H1 (cell line): ENCODE data around the gene SCYGR4. TPM values are rescaled to one million over a fixed set of nuclear protein-coding genes. Genes with fewer than 3 reads are reported as not detected.

Experiments
- CTCF ChIA-PET: fragments of 300-600 bp; sonication (Branson Sonifier 250); formaldehyde crosslinking; loops from one replicate; lab custom pipeline; 2021; ENCODE audit not compliant: partially characterized antibody; lab: Charles Lee
- POLR2A ChIA-PET: fragments of 300-600 bp; sonication (Branson Sonifier 250); formaldehyde crosslinking; loops from one replicate; lab custom pipeline; 2021; ENCODE audit warnings: inconsistent platforms; ENCODE audit not compliant: partially characterized antibody; lab: Charles Lee
- DNase-seq, 2 experiments: peaks; one replicate each; pipeline versions ENCODE4 v3.0.0 to v3.0.0-alpha.2; 2010 to 2022; ENCODE audit warnings: low spot score in 2 of 2, low read depth in 1 of 2, mixed read lengths in 1 of 2
- FAIRE-seq: peaks from 2 replicates; lab custom pipeline; 2011; peaks lifted over from hg19 to GRCh38; lab: Jason Lieb, UNC
- H2AFZ ChIP-seq: 2 replicates; pipeline ENCODE4 v1.8.1; 2012; ENCODE audit warnings: low read length, inconsistent platforms
- H2AK5ac ChIP-seq: 2 replicates; pipeline ENCODE4 v1.6.1; 2013; ENCODE audit warnings: low read depth, low read length
- H2BK120ac ChIP-seq: replicated peaks from 2 replicates; pipeline ENCODE3; 2013; ENCODE audit warnings: low read depth, low read length, inconsistent platforms
- H2BK12ac ChIP-seq: 2 replicates; pipeline ENCODE4 v1.6.1; 2013; ENCODE audit warnings: low read depth, low read length
- H2BK15ac ChIP-seq: 2 replicates; pipeline ENCODE4 v1.6.1; 2013; ENCODE audit warnings: low read length
- H2BK20ac ChIP-seq: 2 replicates; pipeline ENCODE4 v1.6.1; 2013; ENCODE audit warnings: low read length
- H2BK5ac ChIP-seq: 2 replicates; pipeline ENCODE4 v1.6.1; 2013; ENCODE audit warnings: low read depth, low read length
- H3K14ac ChIP-seq: 2 replicates; pipeline ENCODE4 v1.6.1; 2013; ENCODE audit warnings: inconsistent platforms; ENCODE audit not compliant: insufficient read length
- H3K18ac ChIP-seq: 2 replicates; pipeline ENCODE4 v1.6.1; 2013; ENCODE audit warnings: low read length; ENCODE audit errors: extremely low read depth
- H3K23ac ChIP-seq: 2 replicates; pipeline ENCODE4 v1.6.1; 2013; ENCODE audit warnings: inconsistent platforms; ENCODE audit not compliant: insufficient read length
- H3K23me2 ChIP-seq: 2 replicates; pipeline ENCODE4 v1.6.1; 2013; ENCODE audit warnings: low read depth, low read length
- H3K27ac ChIP-seq: 2 replicates; pipeline ENCODE4 v1.6.1; 2011; ENCODE audit warnings: low read depth, low read length, inconsistent platforms
- H3K27me3 ChIP-seq, 4 experiments: replicated peaks in 1 of 4; 1 replicate in 1 of 4; 2 replicates in 3 of 4; pipeline versions ENCODE4 v1.6.1 to v1.8.1; 2011 to 2013; ENCODE audit warnings: low read length in 3 of 4, mild to moderate bottlenecking in 3 of 4, inconsistent platforms in 2 of 4, mixed read lengths in 2 of 4, moderate library complexity in 1 of 4; ENCODE audit not compliant: control insufficient read depth in 3 of 4, insufficient read depth in 3 of 4; ENCODE audit errors: extremely low read depth in 1 of 4
- H3K36me3 ChIP-seq, 4 experiments: 2 replicates each; pipeline versions ENCODE4 v1.6.1 to v1.8.1; 2011 to 2013; ENCODE audit warnings: mild to moderate bottlenecking in 4 of 4, low read length in 3 of 4, moderate library complexity in 2 of 4, control low read depth in 1 of 4, inconsistent platforms in 1 of 4; ENCODE audit not compliant: insufficient read depth in 4 of 4, control insufficient read depth in 2 of 4
- H3K4ac ChIP-seq: replicated peaks from 2 replicates; pipeline ENCODE3; 2013; ENCODE audit warnings: low read length, low read depth, mixed read lengths, inconsistent platforms; ENCODE audit not compliant: insufficient read length
- H3K4me1 ChIP-seq, 4 experiments: replicated peaks in 1 of 4; 1 replicate in 1 of 4; 2 replicates in 3 of 4; pipeline versions ENCODE4 v1.6.1 to v1.8.1; 2011 to 2013; ENCODE audit warnings: low read length in 3 of 4, inconsistent platforms in 2 of 4, mixed read lengths in 1 of 4; ENCODE audit not compliant: insufficient read depth in 4 of 4, control insufficient read depth in 3 of 4
- H3K4me2 ChIP-seq, 2 experiments: 2 replicates each; pipeline versions ENCODE4 v1.6.1 to v1.8.1; 2011 to 2013; ENCODE audit warnings: low read depth in 2 of 2, low read length in 2 of 2, control low read depth in 1 of 2, inconsistent platforms in 1 of 2, mild to moderate bottlenecking in 1 of 2; ENCODE audit not compliant: insufficient read depth in 1 of 2
- H3K4me3 ChIP-seq, 4 experiments: fragments of 200-600, 300-600 bp in 1 of 4; sonication (generic), shearing (Covaris generic), sonication (Bioruptor Twin) in 1 of 4; 2 replicates each; pipeline versions ENCODE4 v1.5.1 to v1.8.1; 2011 to 2016; ENCODE audit warnings: low read length in 4 of 4, low read depth in 3 of 4, control low read depth in 2 of 4, inconsistent platforms in 2 of 4, mild to moderate bottlenecking in 2 of 4, mixed read lengths in 1 of 4, moderate library complexity in 1 of 4; ENCODE audit not compliant: insufficient read depth in 2 of 4; ENCODE audit errors: extremely low read depth in 1 of 4
- H3K56ac ChIP-seq: replicated peaks from 2 replicates; pipeline ENCODE3; 2013; ENCODE audit warnings: low read depth, mild to moderate bottlenecking, mixed read lengths, low read length, inconsistent platforms; ENCODE audit not compliant: insufficient read length
- H3K79me1 ChIP-seq: 2 replicates; pipeline ENCODE4 v1.6.1; 2013; ENCODE audit warnings: low read depth, low read length, control low read depth
- H3K79me2 ChIP-seq, 2 experiments: 2 replicates each; pipeline versions ENCODE4 v1.6.1 to v1.8.1; 2012 to 2013; ENCODE audit warnings: low read length in 2 of 2, mild to moderate bottlenecking in 2 of 2, inconsistent platforms in 1 of 2; ENCODE audit not compliant: insufficient read depth in 2 of 2, control insufficient read depth in 1 of 2
- H3K9ac ChIP-seq, 4 experiments: replicated peaks in 1 of 4; 1 replicate in 1 of 4; 2 replicates in 3 of 4; pipeline versions ENCODE4 v1.6.1 to v1.8.1; 2011 to 2013; ENCODE audit warnings: low read depth in 3 of 4, low read length in 3 of 4, control low read depth in 2 of 4, mild to moderate bottlenecking in 2 of 4, moderate library complexity in 2 of 4, inconsistent platforms in 1 of 4; ENCODE audit errors: extremely low read depth in 1 of 4
- H3K9me3 ChIP-seq, 2 experiments: 2 replicates each; pipeline versions ENCODE4 v1.6.1 to v1.8.1; 2012 to 2013; ENCODE audit warnings: mild to moderate bottlenecking in 2 of 2, moderate library complexity in 2 of 2, control low read depth in 1 of 2, inconsistent platforms in 1 of 2, low read depth in 1 of 2, low read length in 1 of 2, mixed read lengths in 1 of 2; ENCODE audit not compliant: insufficient read depth in 2 of 2
- H4K20me1 ChIP-seq, 2 experiments: replicated peaks in 1 of 2; 2 replicates each; pipeline versions ENCODE3 to v1.8.1; 2011 to 2013; ENCODE audit warnings: inconsistent platforms in 2 of 2, low read length in 2 of 2, mild to moderate bottlenecking in 1 of 2; ENCODE audit not compliant: insufficient read depth in 2 of 2, control insufficient read depth in 1 of 2
- H4K5ac ChIP-seq: 2 replicates; pipeline ENCODE4 v1.6.1; 2013; ENCODE audit warnings: low read length, low read depth, mixed read lengths, inconsistent platforms; ENCODE audit not compliant: insufficient read length
- H4K8ac ChIP-seq: 2 replicates; pipeline ENCODE4 v1.8.0; 2013; ENCODE audit warnings: mild to moderate bottlenecking, moderate library complexity, low read length, inconsistent platforms; ENCODE audit not compliant: insufficient read depth; ENCODE audit errors: extremely low read depth
- H4K91ac ChIP-seq: replicated peaks from 2 replicates; pipeline ENCODE3; 2013; ENCODE audit warnings: low read length, mixed read lengths, inconsistent platforms; ENCODE audit not compliant: insufficient read length
- ASH2L ChIP-seq: fragments of 200-600, 300-600 bp; sonication (generic); IDR thresholded peaks from one replicate; pipeline ENCODE4 v1.7.1; 2017; ENCODE audit warnings: low read length
- ATF2 ChIP-seq: IDR thresholded peaks from 2 replicates; pipeline ENCODE4 v1.6.1; 2012; ENCODE audit warnings: low read length, inconsistent platforms
- CBX5 ChIP-seq: fragments of 300-800, 300-1000 bp; sonication (generic); IDR thresholded peaks from 2 replicates; pipeline ENCODE4 v1.7.1; 2016; ENCODE audit warnings: antibody characterized with exemption, low read length, low read depth
- CTCF ChIP-seq, 3 experiments: IDR thresholded peaks; 1 replicate in 2 of 3; 2 replicates in 1 of 3; pipeline versions ENCODE4 v1.5.1 to v1.6.1; 2011; ENCODE audit warnings: low read length in 3 of 3, mild to moderate bottlenecking in 3 of 3, inconsistent platforms in 2 of 3, low read depth in 1 of 3, moderate library complexity in 1 of 3; ENCODE audit not compliant: insufficient read depth in 1 of 3; ENCODE audit errors: control extremely low read depth in 1 of 3
- NANOG ChIP-seq: IDR thresholded peaks from 2 replicates; pipeline ENCODE4 v1.6.1; 2011; ENCODE audit warnings: low read length, low read depth, mild to moderate bottlenecking, inconsistent platforms; ENCODE audit not compliant: insufficient read depth, poor library complexity, severe bottlenecking
- POLR2AphosphoS5 ChIP-seq: IDR thresholded peaks from 2 replicates; pipeline ENCODE4 v1.6.1; 2011; ENCODE audit warnings: low read depth, low read length
- POU5F1 ChIP-seq: IDR thresholded peaks from 2 replicates; pipeline ENCODE4 v1.6.1; 2011; ENCODE audit warnings: low read depth, mild to moderate bottlenecking, low read length, moderate library complexity
- SIRT6 ChIP-seq: IDR thresholded peaks from one replicate; pipeline ENCODE4 v1.7.1; 2012; ENCODE audit warnings: low read length, inconsistent platforms
- SP1 ChIP-seq: IDR thresholded peaks from 2 replicates; pipeline ENCODE4 v1.6.1; 2011; ENCODE audit warnings: low read depth, low read length
- TEAD4 ChIP-seq: IDR thresholded peaks from 2 replicates; pipeline ENCODE4 v1.6.1; 2012; ENCODE audit warnings: low read depth, low read length, inconsistent platforms, mixed read lengths
- WGBS, 2 experiments: shearing (Covaris generic) in 1 of 2; methylation state at CpG; one replicate each; pipeline versions ENCODE4 v1.1.6 to v1.1.7; 2013 to 2015; ENCODE audit warnings: low lambda C conversion rate in 2 of 2, mixed read lengths in 2 of 2, inconsistent platforms in 1 of 2, low coverage in 1 of 2, missing lambda C conversion rate in 1 of 2; ENCODE audit not compliant: insufficient replicate concordance in 2 of 2, insufficient coverage in 1 of 2, insufficient read length in 1 of 2; ENCODE audit errors: extremely low coverage in 1 of 2, missing lambda C conversion rate in 1 of 2; 5-methylcytosine and 5-hydroxymethylcytosine counted together
- polyA plus RNA-seq, 7 experiments: library from polyadenylated mRNA; depleted of rRNA in 3 of 7; stranded (reverse) in 5 of 7; unstranded in 2 of 7; fragments of >200 nt in 5 of 7; fragments of 200-250 nt in 2 of 7; gene quantifications; 1 replicate in 5 of 7; 2 replicates in 1 of 7; 4 replicates in 1 of 7; pipeline versions ENCODE4 v1.2.1 to v1.2.3, GENCODE V29; 2011 to 2013; ENCODE audit warnings: missing spikeins in 2 of 7, mixed read lengths in 2 of 7
- total RNA-seq: library from RNA; stranded (reverse); fragmentation: NEBNext Ultra II Directional; extraction: Animal tissue kit (Norgen Biotek cat#: 25700); gene quantifications from 2 replicates; pipeline ENCODE4 v1.2.1, GENCODE V29; 2021

The SCYGR4 gene
- total and polyA plus RNA-seq, 2 of the 8 experiments (the other 6 are each of a cell fraction or from before 2014, with no cell fraction given): not detected

GRCh38 chr2:227578642-227579041, 38.7 kb upstream of the SCYGR4 start:
- no peak overlapping the region for H3K14ac ChIP-seq
- no peaks in the 10 kb centered on the region for H3K79me1 ChIP-seq
- ChIA-PET POLR2A (interaction anchor here (0.9 kb wide), 1 partner anchor 73 kb away, joined by 3 read pairs; no protein-coding TSS in a partner anchor), CTCF (interaction anchor here (0.8 to 1.9 kb wide), 2 partner anchors 18 to 187 kb away, joined by 3 to 5 read pairs; no protein-coding TSS in a partner anchor)
- H2BK5ac ChIP-seq: no peak overlapping the region
- H3K4me3 ChIP-seq: no peak overlapping the region
- no peaks in the 10 kb centered on the region for H3K36me3 ChIP-seq
- no peak overlapping the region for H4K8ac ChIP-seq
- H3K79me2 ChIP-seq: no peaks in the 10 kb centered on the region
- no peak for DNase-seq
- no peaks in the 10 kb centered on the region; the same call in 1 of the 2 replicates for H3K23me2 ChIP-seq
- 77% methylated on average over 2 of the region's 2 CpGs; no CpG with 5 or more reads in 1 of the 2 experiments for WGBS, 2 experiments
- H3K23ac ChIP-seq: no peak overlapping the region
- no peak overlapping the region for H2BK20ac ChIP-seq
- no peak overlapping the region for H2BK15ac ChIP-seq
- no peak overlapping the region for H2AK5ac ChIP-seq
- no peak overlapping the region for H3K4me2 ChIP-seq
- H3K27ac ChIP-seq: no peak overlapping the region
- no peak overlapping the region for H4K91ac ChIP-seq
- no peak overlapping the region for H3K18ac ChIP-seq
- no peak overlapping the region for H3K9ac ChIP-seq
- H3K4ac ChIP-seq: no peak overlapping the region
- no peaks in the 10 kb centered on the region for H3K27me3 ChIP-seq
- H2AFZ ChIP-seq: no peak overlapping the region; the same call in 1 of the 2 replicates
- H3K56ac ChIP-seq: no peak overlapping the region
- no peak overlapping the region for H2BK12ac ChIP-seq
- H3K9me3 ChIP-seq: peaks cover 12 to 17% of the 10 kb centered on the region in 2 experiments
- no peak overlapping the region for H4K5ac ChIP-seq
- no peaks in the 10 kb centered on the region for H4K20me1 ChIP-seq
- no peak overlapping the region for H2BK120ac ChIP-seq
- no peak for FAIRE-seq
- 0 out of 7 replicates have a peak, but pooled peaks cover 0 to 3% (median 0%) of the 10 kb centered on the region in 4 experiments for H3K4me1 ChIP-seq
- no peak for TF ChIP-seq NANOG
- no peak for TF ChIP-seq SIRT6
- no peak for TF ChIP-seq CTCF (IDR thresholded peaks at IDR 0.05; ENCODE audit: control extremely low read depth in 1 of 3, insufficient read depth in 1 of 3, low read depth in 1 of 3, low read length in 3 of 3)
- TF ChIP-seq POU5F1: no peak
- no peak for TF ChIP-seq SP1
- no peak for TF ChIP-seq POLR2AphosphoS5
- no peak for TF ChIP-seq ASH2L
- no peak for TF ChIP-seq CBX5
- no peak for TF ChIP-seq TEAD4
- TF ChIP-seq ATF2: no peak
